ENCODE results near the gene GALNT15. TPM values are rescaled to one million over a fixed set of nuclear protein-coding genes. Genes with fewer than 3 reads are reported as not detected.

Gene GALNT15
- total RNA-seq, 1 experiment from 2014 or later: not detected

DNA sequence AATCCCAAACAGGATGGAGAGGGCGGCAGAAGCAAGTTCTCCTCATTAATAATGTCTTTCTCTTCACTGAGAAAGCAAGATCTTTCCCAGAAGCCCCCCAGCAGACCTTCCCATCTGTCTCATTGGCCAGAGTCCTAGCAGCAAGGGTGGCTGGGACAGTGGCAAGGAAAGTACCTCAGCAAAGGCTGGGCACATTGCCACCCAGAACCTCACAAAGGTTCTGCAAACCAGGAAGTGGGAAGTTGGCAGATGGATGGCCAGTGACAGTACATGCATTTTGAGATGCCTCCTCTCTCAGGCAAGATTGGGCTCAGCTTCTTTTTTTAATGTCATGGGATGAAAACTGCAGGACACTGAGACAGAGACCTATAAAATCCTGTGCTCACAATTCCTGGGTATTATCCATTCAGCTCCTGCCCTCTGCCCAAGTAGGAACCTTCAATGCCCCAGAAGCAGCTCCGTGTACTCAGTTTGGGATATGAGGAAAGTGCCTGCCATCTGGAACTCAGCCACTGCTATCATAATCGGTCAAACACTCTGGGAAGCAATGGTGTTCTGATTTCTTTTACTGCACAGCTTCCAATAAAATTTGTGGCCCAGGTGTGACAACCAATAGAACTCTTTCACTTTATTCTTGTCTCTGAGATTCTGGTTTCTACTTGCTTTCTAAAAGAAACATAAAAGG lies 64.7 kb downstream of the GALNT15 start:
- no TSS peak for BruUV-seq (replicated peaks)
- Histone ChIP-seq H3K9me3 (ENCODE audit: insufficient read depth, low read depth) (no peaks in the 10 kb centered on the region), H3K79me2 (ENCODE audit: low read depth) (no peaks in the 10 kb centered on the region), H3K27ac (no peak overlapping the region), H3F3A (ENCODE audit: insufficient read depth, low read depth) (peaks cover 1% of the 10 kb centered on the region; the same call in 1 of the 2 replicates), H3K4me3 (no peak overlapping the region), H3K9me2 (ENCODE audit: insufficient read depth) (no peaks in the 10 kb centered on the region), H4K20me1 (ENCODE audit: insufficient read depth) (no peaks in the 10 kb centered on the region), H3K4me1 (replicated peaks; ENCODE audit: insufficient read depth) (peaks cover 16% of the 10 kb centered on the region), H3K36me3 (ENCODE audit: low read depth) (no peaks in the 10 kb centered on the region), H3K27me3 (ENCODE audit: insufficient read depth, low read depth) (no peaks in the 10 kb centered on the region), H3K4me2 (no peak overlapping the region), H2AFZ (no peak overlapping the region)
- POLR2A ChIA-PET (ENCODE audit: unreplicated experiment): no interaction called here
- TF ChIP-seq, protein P1, sequence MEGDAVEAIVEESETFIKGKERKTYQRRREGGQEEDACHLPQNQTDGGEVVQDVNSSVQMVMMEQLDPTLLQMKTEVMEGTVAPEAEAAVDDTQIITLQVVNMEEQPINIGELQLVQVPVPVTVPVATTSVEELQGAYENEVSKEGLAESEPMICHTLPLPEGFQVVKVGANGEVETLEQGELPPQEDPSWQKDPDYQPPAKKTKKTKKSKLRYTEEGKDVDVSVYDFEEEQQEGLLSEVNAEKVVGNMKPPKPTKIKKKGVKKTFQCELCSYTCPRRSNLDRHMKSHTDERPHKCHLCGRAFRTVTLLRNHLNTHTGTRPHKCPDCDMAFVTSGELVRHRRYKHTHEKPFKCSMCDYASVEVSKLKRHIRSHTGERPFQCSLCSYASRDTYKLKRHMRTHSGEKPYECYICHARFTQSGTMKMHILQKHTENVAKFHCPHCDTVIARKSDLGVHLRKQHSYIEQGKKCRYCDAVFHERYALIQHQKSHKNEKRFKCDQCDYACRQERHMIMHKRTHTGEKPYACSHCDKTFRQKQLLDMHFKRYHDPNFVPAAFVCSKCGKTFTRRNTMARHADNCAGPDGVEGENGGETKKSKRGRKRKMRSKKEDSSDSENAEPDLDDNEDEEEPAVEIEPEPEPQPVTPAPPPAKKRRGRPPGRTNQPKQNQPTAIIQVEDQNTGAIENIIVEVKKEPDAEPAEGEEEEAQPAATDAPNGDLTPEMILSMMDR (conservative IDR thresholded peaks at IDR 0.05): no peak
- no peak for TF ChIP-seq EZH2 (IDR thresholded peaks at IDR 0.05; ENCODE audit: low read depth)
- no peak for DNase-seq
- intact Hi-C loops (cut with micrococcal nuclease; ENCODE audit: unreplicated experiment): no loop called here
- CTCF ChIA-PET: no interaction called here

DNA sequence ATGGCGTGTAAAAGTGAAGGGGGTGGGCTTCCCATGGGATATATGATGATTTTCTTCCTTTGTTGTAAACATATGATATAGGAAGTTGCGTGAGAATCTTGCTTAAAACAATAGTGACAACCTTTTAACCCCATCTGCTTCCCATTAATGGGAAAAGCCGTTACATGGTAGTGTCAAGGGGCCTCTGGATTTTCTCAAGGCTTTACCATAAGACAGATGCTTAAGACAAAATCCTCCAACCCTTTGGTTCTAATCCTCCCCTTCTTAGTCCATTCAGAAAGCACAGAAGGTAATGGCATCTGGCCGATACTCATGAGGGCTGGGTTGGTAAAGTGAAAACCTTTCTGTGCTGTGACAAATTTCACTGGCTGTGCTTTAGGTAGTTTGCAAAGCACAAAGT lies 65.3 kb downstream of the GALNT15 start:
- ChIA-PET CTCF (no interaction called here), POLR2A (ENCODE audit: unreplicated experiment) (no interaction called here)
- no peaks in the 10 kb centered on the region for H3K36me3 ChIP-seq (ENCODE audit: low read depth)
- H3K79me2 ChIP-seq (ENCODE audit: low read depth): no peaks in the 10 kb centered on the region
- peaks cover 16% of the 10 kb centered on the region for H3K4me1 ChIP-seq (replicated peaks; ENCODE audit: insufficient read depth)
- H4K20me1 ChIP-seq (ENCODE audit: insufficient read depth): no peaks in the 10 kb centered on the region
- H3K9me2 ChIP-seq (ENCODE audit: insufficient read depth): no peaks in the 10 kb centered on the region
- no TSS peak for BruUV-seq (replicated peaks)
- no peak overlapping the region for H3K27ac ChIP-seq
- H3K27me3 ChIP-seq (ENCODE audit: insufficient read depth, low read depth): no peaks in the 10 kb centered on the region
- no peak for TF ChIP-seq EZH2 (IDR thresholded peaks at IDR 0.05; ENCODE audit: low read depth)
- TF ChIP-seq, protein P1 (conservative IDR thresholded peaks at IDR 0.05): no peak
- DNase-seq: no peak
- no peaks in the 10 kb centered on the region for H3K9me3 ChIP-seq (ENCODE audit: insufficient read depth, low read depth)
- H3K4me3 ChIP-seq: no peak overlapping the region
- H3K4me2 ChIP-seq: peak overlapping the region; percentile 18; the same call in 1 of the 2 replicates
- no peak overlapping the region for H2AFZ ChIP-seq
- peaks cover 4% of the 10 kb centered on the region; the same call in 1 of the 2 replicates for H3F3A ChIP-seq (ENCODE audit: insufficient read depth, low read depth)
- intact Hi-C loops (cut with micrococcal nuclease; ENCODE audit: unreplicated experiment): loop anchor here (5.0 to 10.0 kb wide), 4 partner anchors 177 to 1135 kb away; partner anchors contain the start of genes BTD and HACL1

DNA sequence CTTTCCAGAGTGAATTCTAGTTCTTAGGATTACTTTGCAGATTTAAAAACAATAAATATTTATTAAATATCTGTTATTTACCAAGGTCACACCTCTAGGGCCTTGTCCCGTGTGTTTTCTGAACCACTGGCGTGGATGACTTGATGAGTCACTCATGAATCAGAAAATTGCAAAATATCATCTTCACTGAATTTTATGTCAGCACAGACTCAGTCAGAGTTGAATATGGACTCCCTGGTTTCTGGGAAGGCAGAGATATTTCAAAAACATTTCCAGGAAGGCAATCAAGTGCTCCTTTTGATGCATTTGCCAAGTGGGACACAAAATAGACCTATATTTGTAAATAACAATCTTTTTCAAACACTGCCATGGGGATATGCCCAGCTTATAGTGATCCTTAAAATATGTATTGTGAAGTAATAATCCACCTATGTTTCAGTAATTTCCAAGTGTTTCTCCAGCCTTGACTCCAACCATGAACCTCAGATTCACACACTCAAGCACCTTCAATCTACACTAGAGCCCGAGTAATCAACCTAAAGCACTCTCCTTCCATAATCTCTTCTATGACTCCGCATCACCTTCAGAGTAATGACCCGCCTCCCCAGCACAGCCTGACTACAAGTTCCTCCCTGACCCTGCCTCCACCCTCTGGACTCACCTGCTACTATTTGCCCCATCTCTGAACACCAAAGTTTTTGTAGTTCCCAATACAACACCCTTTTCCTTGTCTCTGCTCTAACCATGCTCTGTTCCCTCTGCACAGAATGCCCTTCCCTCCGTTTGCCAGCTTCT lies 65.9 kb downstream of the GALNT15 start:
- Histone ChIP-seq H3K79me2 (ENCODE audit: low read depth) (no peaks in the 10 kb centered on the region), H4K20me1 (ENCODE audit: insufficient read depth) (no peaks in the 10 kb centered on the region), H3K36me3 (ENCODE audit: low read depth) (no peaks in the 10 kb centered on the region), H2AFZ (no peak overlapping the region), H3K4me2 (peak overlapping the region; percentile 50), H3F3A (ENCODE audit: insufficient read depth, low read depth) (peaks cover 4% of the 10 kb centered on the region; the same call in 1 of the 2 replicates), H3K9me3 (ENCODE audit: insufficient read depth, low read depth) (no peaks in the 10 kb centered on the region), H3K9me2 (ENCODE audit: insufficient read depth) (no peaks in the 10 kb centered on the region), H3K27me3 (ENCODE audit: insufficient read depth, low read depth) (no peaks in the 10 kb centered on the region), H3K4me1 (replicated peaks; ENCODE audit: insufficient read depth) (peaks cover 16% of the 10 kb centered on the region), H3K4me3 (no peak overlapping the region), H3K27ac (no peak overlapping the region)
- DNase-seq: peak in 1 of 2 experiments; percentile 50
- no TSS peak for BruUV-seq (replicated peaks)
- no peak for TF ChIP-seq EZH2 (IDR thresholded peaks at IDR 0.05; ENCODE audit: low read depth)
- TF ChIP-seq, protein P1 (conservative IDR thresholded peaks at IDR 0.05): no peak
- intact Hi-C loops (cut with micrococcal nuclease; ENCODE audit: unreplicated experiment): loop anchor here (5.0 to 10.0 kb wide), 4 partner anchors 178 to 1136 kb away; partner anchors contain the start of genes BTD and HACL1
- CTCF ChIA-PET: no interaction called here
- POLR2A ChIA-PET (ENCODE audit: unreplicated experiment): no interaction called here
